Panc1 (cell line): ENCODE measurements around the gene BTBD9. TPM values are rescaled to one million over a fixed set of nuclear protein-coding genes. Genes with fewer than 3 reads are reported as not detected.

Source experiments
- ATAC-seq: fragments of 200-7000 bp; cut with Tn5 transposase; 2 replicates; pipeline ENCODE4 v1.9.1; 2020; ENCODE audit warnings: mild to moderate bottlenecking, moderate library complexity
- BruUV-seq: library from RNA; stranded (reverse); fragments of 400-500 nt; replicated peaks from 2 replicates; lab custom pipeline; 2021; lab: Mats Ljungman, UMichigan
- CTCF ChIA-PET: fragments of 300-600 bp; sonication (Branson Sonifier 250); formaldehyde crosslinking; loops from one replicate; lab custom pipeline; 2022; ENCODE audit warnings: antibody characterized with exemption; lab: Charles Lee
- POLR2A ChIA-PET: fragments of 300-600 bp; sonication (Branson Sonifier 250); formaldehyde crosslinking; loops from one replicate; lab custom pipeline; 2022; ENCODE audit warnings: antibody characterized with exemption; lab: Charles Lee
- DNase-seq: peaks from one replicate; pipeline ENCODE4 v3.0.0-alpha.2; 2010; ENCODE audit warnings: low read depth, low spot score
- H3K27ac ChIP-seq: 2 replicates; pipeline ENCODE4 v1.5.1; 2011; ENCODE audit warnings: mild to moderate bottlenecking, low read length, inconsistent platforms
- H3K27me3 ChIP-seq: fragments of 200-500 bp; sonication (Bioruptor generic); 2 replicates; pipeline ENCODE4 v1.6.0; 2014; ENCODE audit warnings: low read length, inconsistent platforms; ENCODE audit not compliant: control insufficient read depth, insufficient read depth
- H3K36me3 ChIP-seq: fragments of 200-500 bp; sonication (Bioruptor generic); 2 replicates; pipeline ENCODE4 v1.5.1; 2014; ENCODE audit warnings: inconsistent platforms, mild to moderate bottlenecking, low read length, moderate library complexity; ENCODE audit not compliant: control insufficient read depth, insufficient read depth
- H3K4me1 ChIP-seq: 2 replicates; pipeline ENCODE4 v1.5.1; 2011; ENCODE audit warnings: inconsistent platforms, mild to moderate bottlenecking, low read length, moderate library complexity; ENCODE audit not compliant: control insufficient read depth, insufficient read depth
- H3K4me3 ChIP-seq, 2 experiments: 2 replicates each; pipeline ENCODE4 v1.5.1; 2011 to 2012; ENCODE audit warnings: low read depth in 2 of 2, low read length in 2 of 2, mild to moderate bottlenecking in 2 of 2, inconsistent platforms in 1 of 2, moderate library complexity in 1 of 2
- H3K9me3 ChIP-seq: fragments of 200-500 bp; sonication (Bioruptor generic); 2 replicates; pipeline ENCODE4 v1.5.1; 2014; ENCODE audit warnings: low read depth, mild to moderate bottlenecking, inconsistent platforms, low read length, moderate library complexity; ENCODE audit not compliant: control insufficient read depth, insufficient read depth
- CTCF ChIP-seq: fragments of 450-650 bp; IDR thresholded peaks from 2 replicates; pipeline ENCODE4 v1.5.1; 2017; ENCODE audit warnings: mild to moderate bottlenecking
- POLR2AphosphoS5 ChIP-seq: IDR thresholded peaks from 2 replicates; pipeline ENCODE4 v1.6.1; 2012; ENCODE audit warnings: mild to moderate bottlenecking, low read depth, low read length, moderate library complexity
- REST ChIP-seq, 2 experiments: IDR thresholded peaks; 2 replicates each; pipeline ENCODE4 v1.6.1; 2011 to 2012; ENCODE audit warnings: low read depth in 2 of 2, control low read depth in 1 of 2, low read length in 1 of 2, mild to moderate bottlenecking in 1 of 2, moderate library complexity in 1 of 2; ENCODE audit not compliant: insufficient read depth in 1 of 2
- SIN3A ChIP-seq: IDR thresholded peaks from 2 replicates; pipeline ENCODE4 v1.6.1; 2012; ENCODE audit warnings: low read depth, mild to moderate bottlenecking, low read length, moderate library complexity, borderline replicate concordance; ENCODE audit not compliant: insufficient read depth
- TCF7L2 ChIP-seq: IDR thresholded peaks from 2 replicates; pipeline ENCODE4 v1.6.1; 2011; ENCODE audit warnings: mild to moderate bottlenecking, low read depth, low read length, inconsistent platforms
- in situ Hi-C: cut with HindIII; loops from 2 replicates; pipeline ENCODE4 v1.10.0; 2016; ENCODE audit warnings: low sequenced_read_pairs, low pct_unique_long_range_greater_than_20kb
- intact Hi-C: fragments of 100-400 bp; cut with micrococcal nuclease; formaldehyde crosslinking; loops from one replicate; pipeline ENCODE4 v1.10.0; 2022; ENCODE audit not compliant: unreplicated experiment
- total RNA-seq: library from RNA; stranded (reverse); gene quantifications from one replicate; pipeline ENCODE4 v1.2.1, GENCODE V29; 2021; ENCODE audit not compliant: unreplicated experiment

The BTBD9 gene
- total RNA-seq, 1 experiment from 2014 or later, result 12.8 TPM

- TF ChIP-seq REST (IDR thresholded peaks at IDR 0.05; ENCODE audit: insufficient read depth in 1 of 2, low read depth in 2 of 2, low read length in 1 of 2) (no peak), POLR2AphosphoS5 (no peak), CTCF (no peak), SIN3A (no peak), TCF7L2 (no peak)
- intact Hi-C loops, result no loop called here
- ChIA-PET POLR2A (no interaction called here), CTCF (no interaction called here)
- H3K27me3 ChIP-seq, result no peaks in the 10 kb centered on the region
- DNase-seq (no peak), ATAC-seq (no peak)
- H3K4me1 ChIP-seq, result no peaks in the 10 kb centered on the region
- no peak overlapping the region for H3K27ac ChIP-seq
- BruUV-seq, result no TSS peak
- H3K9me3 ChIP-seq, result no peaks in the 10 kb centered on the region
- in situ Hi-C loops, result no loop called here
- H3K36me3 ChIP-seq, result no peaks in the 10 kb centered on the region
- no peak overlapping the region for H3K4me3 ChIP-seq
Measured at GRCh38 chr6:38586992-38587391, 52.7 kb downstream of the BTBD9 start.

GRCh38 chr6:38584731-38585130 is 55.0 kb downstream of the BTBD9 start:
- DNase-seq (no peak), ATAC-seq (no peak)
- H3K27me3 ChIP-seq, result no peaks in the 10 kb centered on the region
- in situ Hi-C loops, result no loop called here
- ChIA-PET POLR2A (no interaction called here), CTCF (no interaction called here)
- H3K27ac ChIP-seq, result no peak overlapping the region
- intact Hi-C loops, result no loop called here
- TF ChIP-seq REST (IDR thresholded peaks at IDR 0.05; ENCODE audit: insufficient read depth in 1 of 2, low read depth in 2 of 2, low read length in 1 of 2) (no peak), CTCF (no peak), POLR2AphosphoS5 (no peak), TCF7L2 (no peak), SIN3A (no peak)
- H3K36me3 ChIP-seq, result no peaks in the 10 kb centered on the region
- BruUV-seq, result no TSS peak
- H3K4me3 ChIP-seq, result no peak overlapping the region
- no peaks in the 10 kb centered on the region for H3K9me3 ChIP-seq
- H3K4me1 ChIP-seq, result no peaks in the 10 kb centered on the region
